Measurements from ENCODE around the gene SGSH.

The SGSH gene

GRCh38 chr17:80198144-80198661 is 21.9 kb downstream of the SGSH start:
- TF ChIP-seq POLR2A (IDR thresholded peaks at IDR 0.05; ENCODE audit: low read depth, low read length): no peak
- no peak for DNase-seq (ENCODE audit: insufficient read length, low spot score)
- FAIRE-seq: no peak

- no peak for TF ChIP-seq POLR2A (IDR thresholded peaks at IDR 0.05; ENCODE audit: low read depth, low read length)
- FAIRE-seq (no peak), DNase-seq (ENCODE audit: insufficient read length, low spot score) (no peak)
Measured at GRCh38 chr17:80196652-80197051, 23.5 kb downstream of the SGSH start.

- TF ChIP-seq POLR2A (IDR thresholded peaks at IDR 0.05; ENCODE audit: low read depth, low read length): no peak
- no peak for FAIRE-seq
Measured at GRCh38 chr17:80195671-80196529, 24.2 kb downstream of the SGSH start.

GRCh38 chr17:80195141-80195540 is 25.0 kb downstream of the SGSH start:
- no peak for TF ChIP-seq POLR2A (IDR thresholded peaks at IDR 0.05; ENCODE audit: low read depth, low read length)
- no peak for DNase-seq (ENCODE audit: insufficient read length, low spot score)
- no peak for FAIRE-seq

More at GRCh38 chr17:80195671-80196529, 24.2 kb downstream of the SGSH start:
- DNase-seq (ENCODE audit: insufficient read length, low spot score): peak; percentile 27

GRCh38 chr17:80191865-80192661 is 28.1 kb downstream of the SGSH start:
- no peak for TF ChIP-seq POLR2A (IDR thresholded peaks at IDR 0.05; ENCODE audit: low read depth, low read length)
- FAIRE-seq (no peak), DNase-seq (ENCODE audit: insufficient read length, low spot score) (no peak)

GRCh38 chr17:80191192-80191591 is 28.9 kb downstream of the SGSH start:
- FAIRE-seq (no peak), DNase-seq (ENCODE audit: insufficient read length, low spot score) (no peak)
- no peak for TF ChIP-seq POLR2A (IDR thresholded peaks at IDR 0.05; ENCODE audit: low read depth, low read length)

GRCh38 chr17:80190716-80191115 is 29.4 kb downstream of the SGSH start:
- DNase-seq (ENCODE audit: insufficient read length, low spot score): no peak
- TF ChIP-seq POLR2A (IDR thresholded peaks at IDR 0.05; ENCODE audit: low read depth, low read length): no peak
- no peak for FAIRE-seq

GRCh38 chr17:80189611-80190010 is 30.5 kb downstream of the SGSH start:
- DNase-seq (ENCODE audit: insufficient read length, low spot score) (no peak), FAIRE-seq (no peak)
- TF ChIP-seq POLR2A (IDR thresholded peaks at IDR 0.05; ENCODE audit: low read depth, low read length): no peak

- no peak for TF ChIP-seq POLR2A (IDR thresholded peaks at IDR 0.05; ENCODE audit: low read depth, low read length)
- DNase-seq (ENCODE audit: insufficient read length, low spot score): no peak
- no peak for FAIRE-seq
Measured at GRCh38 chr17:80187515-80187941, 32.6 kb downstream of the SGSH start.

GRCh38 chr17:80187090-80187489 is 33.0 kb downstream of the SGSH start:
- FAIRE-seq (no peak), DNase-seq (ENCODE audit: insufficient read length, low spot score) (no peak)
- TF ChIP-seq POLR2A (IDR thresholded peaks at IDR 0.05; ENCODE audit: low read depth, low read length): no peak

GRCh38 chr17:80185968-80186367 is 34.2 kb downstream of the SGSH start:
- DNase-seq (ENCODE audit: insufficient read length, low spot score) (no peak), FAIRE-seq (no peak)

GRCh38 chr17:80184423-80184714 is 35.8 kb downstream of the SGSH start:
- FAIRE-seq: no peak
- DNase-seq (ENCODE audit: insufficient read length, low spot score): no peak
- TF ChIP-seq POLR2A (IDR thresholded peaks at IDR 0.05; ENCODE audit: low read depth, low read length): no peak

More at GRCh38 chr17:80185968-80186367, 34.2 kb downstream of the SGSH start:
- no peak for TF ChIP-seq POLR2A (IDR thresholded peaks at IDR 0.05; ENCODE audit: low read depth, low read length)

GRCh38 chr17:80183581-80184422 is 36.3 kb downstream of the SGSH start:
- FAIRE-seq (no peak), DNase-seq (ENCODE audit: insufficient read length, low spot score) (no peak)
- no peak for TF ChIP-seq POLR2A (IDR thresholded peaks at IDR 0.05; ENCODE audit: low read depth, low read length)

- DNase-seq (ENCODE audit: insufficient read length, low spot score) (no peak), FAIRE-seq (no peak)
- TF ChIP-seq POLR2A (IDR thresholded peaks at IDR 0.05; ENCODE audit: low read depth, low read length): no peak
Measured at GRCh38 chr17:80182845-80183223, 37.3 kb downstream of the SGSH start.
